HCT116 (cell line): Measurements from ENCODE around the gene INTS12.

ENCODE experiments used
- CEBPB ChIP-seq: IDR thresholded peaks from 2 replicates; pipeline ENCODE4 v1.6.1; 2012; ENCODE audit warnings: low read depth
- CTCF ChIP-seq, 3 experiments: fragments of 200-600 bp in 1 of 3; sonication (generic) in 1 of 3; IDR thresholded peaks in 2 of 3; conservative IDR thresholded peaks in 1 of 3; 2 replicates each; pipeline ENCODE4 v1.5.1; 2012 to 2017; ENCODE audit warnings: low read depth in 2 of 3, low read length in 2 of 3, antibody characterized with exemption in 1 of 3, borderline replicate concordance in 1 of 3, control low read depth in 1 of 3, mild to moderate bottlenecking in 1 of 3, mixed read lengths in 1 of 3, mixed run types in 1 of 3, moderate library complexity in 1 of 3; ENCODE audit not compliant: insufficient read depth in 1 of 3
- EZH2 ChIP-seq: fragments of 200-600 bp; sonication (generic); IDR thresholded peaks from 2 replicates; pipeline ENCODE4 v1.6.1; 2017; ENCODE audit warnings: antibody characterized with exemption, mixed run types
- EZH2phosphoT487 ChIP-seq: fragments of 200-600 bp; IDR thresholded peaks from 2 replicates; pipeline ENCODE4 v1.6.1; 2018; ENCODE audit warnings: antibody characterized with exemption, borderline replicate concordance
- FOSL1 ChIP-seq: IDR thresholded peaks from 2 replicates; pipeline ENCODE4 v1.6.1; 2012; ENCODE audit warnings: low read depth
- JUND ChIP-seq: IDR thresholded peaks from 2 replicates; pipeline ENCODE4 v1.6.1; 2012
- MAX ChIP-seq: IDR thresholded peaks from 2 replicates; pipeline ENCODE4 v1.6.1; 2012
- POLR2A ChIP-seq: IDR thresholded peaks from 2 replicates; pipeline ENCODE4 v1.7.0; 2011; ENCODE audit warnings: borderline replicate concordance; ENCODE audit not compliant: insufficient read depth, insufficient read length; ENCODE audit errors: extremely low read depth
- POLR2AphosphoS5 ChIP-seq: IDR thresholded peaks from 2 replicates; pipeline ENCODE4 v1.6.1; 2011; ENCODE audit warnings: mild to moderate bottlenecking, low read depth, low read length, moderate library complexity
- RAD21 ChIP-seq: IDR thresholded peaks from 2 replicates; pipeline ENCODE4 v1.6.1; 2012; ENCODE audit warnings: low read depth, mild to moderate bottlenecking
- REST ChIP-seq: IDR thresholded peaks from 2 replicates; pipeline ENCODE4 v1.6.1; 2012; ENCODE audit warnings: low read depth
- SIN3A ChIP-seq: IDR thresholded peaks from 2 replicates; pipeline ENCODE4 v1.6.1; 2012; ENCODE audit warnings: low read depth
- SP1 ChIP-seq: IDR thresholded peaks from 2 replicates; pipeline ENCODE4 v1.6.1; 2012; ENCODE audit warnings: low read depth
- ZNF274 ChIP-seq: fragments of 200-500 bp; sonication (Bioruptor generic); IDR thresholded peaks from 2 replicates; pipeline ENCODE4 v1.6.1; 2014; ENCODE audit warnings: mild to moderate bottlenecking, low read depth, low read length, inconsistent platforms

GRCh38 chr4:105679186-105679585, 29.3 kb downstream of the INTS12 start:
- TF ChIP-seq POLR2A: no peak
- no peak for TF ChIP-seq EZH2
- no peak for TF ChIP-seq ZNF274
- TF ChIP-seq RAD21: no peak
- no peak for TF ChIP-seq CTCF (IDR thresholded peaks at IDR 0.05 in 2 of 3, conservative IDR thresholded peaks at IDR 0.05 in 1 of 3; ENCODE audit: borderline replicate concordance in 1 of 3, insufficient read depth in 1 of 3, low read depth in 2 of 3, low read length in 2 of 3)
- TF ChIP-seq CEBPB: no peak
- no peak for TF ChIP-seq JUND
- TF ChIP-seq REST: no peak
- TF ChIP-seq MAX: no peak
- no peak for TF ChIP-seq POLR2AphosphoS5
- no peak for TF ChIP-seq SP1
- no peak for TF ChIP-seq SIN3A
- TF ChIP-seq FOSL1: no peak
- no peak for TF ChIP-seq EZH2phosphoT487
